GM21360 (cell line): ENCODE measurements around the gene ABCC3.

ENCODE experiments used
- ATAC-seq: cut with Tn5 transposase; IDR thresholded peaks from one replicate; pipeline ENCODE4 v1.9.1; 2021; ENCODE audit warnings: mild to moderate bottlenecking, moderate library complexity; ENCODE audit not compliant: unreplicated experiment

ABCC3 gene

GRCh38 chr17:50603340-50603739 is 31.3 kb upstream of the ABCC3 start:
- no peak for ATAC-seq

GRCh38 chr17:50604513-50604912 is 30.2 kb upstream of the ABCC3 start:
- no peak for ATAC-seq

GRCh38 chr17:50605429-50605828 is 29.3 kb upstream of the ABCC3 start:
- no peak for ATAC-seq

GRCh38 chr17:50607522-50608175 is 27.0 kb upstream of the ABCC3 start:
- no peak for ATAC-seq

- ATAC-seq: no peak
Measured at GRCh38 chr17:50608700-50609379, 25.8 kb upstream of the ABCC3 start.

- no peak for ATAC-seq
Measured at GRCh38 chr17:50609380-50610074, 25.2 kb upstream of the ABCC3 start.

- ATAC-seq: no peak
Measured at GRCh38 chr17:50611634-50612033, 23.0 kb upstream of the ABCC3 start.

- no peak for ATAC-seq
Measured at GRCh38 chr17:50612281-50612680, 22.4 kb upstream of the ABCC3 start.

- no peak for ATAC-seq
Measured at GRCh38 chr17:50613007-50613992, 21.4 kb upstream of the ABCC3 start.

- ATAC-seq: no peak
Measured at GRCh38 chr17:50614471-50615051, 20.1 kb upstream of the ABCC3 start.

GRCh38 chr17:50615828-50616227 is 18.9 kb upstream of the ABCC3 start:
- no peak for ATAC-seq

- no peak for ATAC-seq
Measured at GRCh38 chr17:50618300-50618699, 16.4 kb upstream of the ABCC3 start.

- ATAC-seq: no peak
Measured at GRCh38 chr17:50618941-50619340, 15.7 kb upstream of the ABCC3 start.

- no peak for ATAC-seq
Measured at GRCh38 chr17:50619489-50619888, 15.2 kb upstream of the ABCC3 start.

GRCh38 chr17:50620237-50620636 is 14.4 kb upstream of the ABCC3 start:
- no peak for ATAC-seq

GRCh38 chr17:50620858-50621257 is 13.8 kb upstream of the ABCC3 start:
- ATAC-seq: no peak

GRCh38 chr17:50621574-50622031 is 13.1 kb upstream of the ABCC3 start:
- ATAC-seq: no peak

GRCh38 chr17:50624321-50624934 is 10.3 kb upstream of the ABCC3 start:
- no peak for ATAC-seq

- no peak for ATAC-seq
Measured at GRCh38 chr17:50625032-50625871, 9.4 kb upstream of the ABCC3 start.
